AG10803 (cell line): ENCODE measurements around the gene SLC4A2.
A peak's percentile ranks its signal among the peaks of the same experiment; 100 is the strongest.

Source experiments
- DNase-seq: peaks from one replicate; pipeline ENCODE4 v3.0.0; 2010; ENCODE audit warnings: low read depth
- H3K4me3 ChIP-seq: 2 replicates; pipeline ENCODE4 v1.5.1; 2011; ENCODE audit warnings: mild to moderate bottlenecking, low read length, control low read depth
- CTCF ChIP-seq: conservative IDR thresholded peaks from 2 replicates; pipeline ENCODE4 v1.5.1; 2011; ENCODE audit warnings: mild to moderate bottlenecking, low read length, control low read depth, inconsistent platforms

The SLC4A2 gene

GRCh38 chr7:151017370-151017952 lies 41.9 kb upstream of the SLC4A2 start:
- DNase-seq: no peak
- no peak overlapping the region for H3K4me3 ChIP-seq
- TF ChIP-seq CTCF: no peak

DNA sequence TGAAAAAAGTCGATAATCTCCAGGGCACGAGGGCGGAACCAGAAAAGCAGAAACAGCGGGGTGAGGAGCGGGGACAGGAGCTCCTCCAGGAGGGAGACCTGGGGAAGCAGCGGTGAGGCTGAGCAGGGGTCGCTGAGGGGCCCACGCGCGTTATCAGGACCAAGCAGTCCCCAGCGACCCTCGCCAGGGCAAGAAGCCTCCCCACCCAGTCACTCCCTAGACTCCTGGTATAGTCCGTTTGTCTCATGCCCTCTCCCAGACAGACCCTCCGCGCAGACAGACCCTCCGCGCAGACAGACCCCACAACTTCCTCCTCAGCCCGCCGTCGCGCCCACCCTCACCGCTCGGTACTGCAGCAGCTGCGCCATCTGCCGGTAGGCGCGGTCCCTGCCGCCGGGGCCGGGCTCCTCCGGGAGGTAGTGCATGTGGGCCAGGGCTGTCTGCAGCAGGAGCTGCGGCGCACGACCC lies 41.4 kb upstream of the SLC4A2 start:
- peak overlapping the region; percentile 12; the same call in 1 of the 2 replicates for H3K4me3 ChIP-seq
- DNase-seq: peak; percentile 23
- TF ChIP-seq CTCF: peak; percentile 71

GRCh38 chr7:151018421-151019129 lies 40.8 kb upstream of the SLC4A2 start:
- no peak for TF ChIP-seq CTCF
- no peak for DNase-seq
- 0 out of 2 replicates have a peak overlapping the region, but pooled peaks have one; percentile 7 for H3K4me3 ChIP-seq

- no peak for TF ChIP-seq CTCF
Observed at GRCh38 chr7:151019130-151019447, 40.3 kb upstream of the SLC4A2 start.

GRCh38 chr7:151020231-151020630 lies 39.2 kb upstream of the SLC4A2 start:
- DNase-seq: no peak
- no peak overlapping the region for H3K4me3 ChIP-seq
- no peak for TF ChIP-seq CTCF

More at GRCh38 chr7:151019130-151019447, 40.3 kb upstream of the SLC4A2 start:
- no peak overlapping the region for H3K4me3 ChIP-seq
- DNase-seq: no peak

GRCh38 chr7:151023232-151023631 lies 36.2 kb upstream of the SLC4A2 start:
- DNase-seq: no peak
- TF ChIP-seq CTCF: no peak

More at GRCh38 chr7:151023232-151023631, 36.2 kb upstream of the SLC4A2 start:
- no peak overlapping the region for H3K4me3 ChIP-seq
